Fibroblast of the conjunctiva (primary cell): ENCODE results near the gene DCLK1.

Experiments used
- DNase-seq: peaks from one replicate; pipeline ENCODE4 v3.0.0-alpha.2; 2010; ENCODE audit warnings: low read depth

DCLK1 gene

GRCh38 chr13:35747594-35747993, 383.6 kb downstream of the DCLK1 start:
- DNase-seq, result no peak

- no peak for DNase-seq
Measured at GRCh38 chr13:35744566-35745178, 386.5 kb downstream of the DCLK1 start.

- no peak for DNase-seq
Measured at GRCh38 chr13:35744144-35744543, 387.0 kb downstream of the DCLK1 start.

- no peak for DNase-seq
Measured at GRCh38 chr13:35743165-35743564, 388.0 kb downstream of the DCLK1 start.

GRCh38 chr13:35741657-35742056, 389.5 kb downstream of the DCLK1 start:
- no peak for DNase-seq

GRCh38 chr13:35736876-35737275, 394.3 kb downstream of the DCLK1 start:
- DNase-seq, result no peak

- DNase-seq, result no peak
Measured at GRCh38 chr13:35733827-35734226, 397.4 kb downstream of the DCLK1 start.

GRCh38 chr13:35732565-35732964, 398.6 kb downstream of the DCLK1 start:
- DNase-seq, result no peak

- no peak for DNase-seq
Measured at GRCh38 chr13:35731471-35731870, 399.7 kb downstream of the DCLK1 start.

- no peak for DNase-seq
Measured at GRCh38 chr13:35729926-35730627, 401.1 kb downstream of the DCLK1 start.

- no peak for DNase-seq
Measured at GRCh38 chr13:35727881-35728280, 403.3 kb downstream of the DCLK1 start.

- DNase-seq, result no peak
Measured at GRCh38 chr13:35724446-35724845, 406.7 kb downstream of the DCLK1 start.

GRCh38 chr13:35723821-35724220, 407.4 kb downstream of the DCLK1 start:
- no peak for DNase-seq

GRCh38 chr13:35723053-35723461, 408.1 kb downstream of the DCLK1 start:
- no peak for DNase-seq

- no peak for DNase-seq
Measured at GRCh38 chr13:35722458-35723052, 408.6 kb downstream of the DCLK1 start.

- DNase-seq, result no peak
Measured at GRCh38 chr13:35720690-35721554, 410.3 kb downstream of the DCLK1 start.

GRCh38 chr13:35720290-35720689, 410.9 kb downstream of the DCLK1 start:
- no peak for DNase-seq
